ENCODE results near the gene SLIRP.
"Not testable (repeated sequence)": the region's sequence is repeated elsewhere in the genome, so short reads cannot be mapped to it uniquely, and the experiment has no call there.

Gene SLIRP

GRCh38 chr14:77722301-77722700 is 14.4 kb downstream of the SLIRP start:
- ChIA-PET CTCF (interaction anchor here (1.1 kb wide), 1 partner anchor 14 kb away, joined by 3 read pairs; the partner anchor contains the start of genes ALKBH1 and SLIRP), POLR2A (no interaction called here)
- no peak overlapping the region for H3K4me3 ChIP-seq (ENCODE audit: low read depth, low read length)
- no peak for TF ChIP-seq CTCF (IDR thresholded peaks at IDR 0.05; ENCODE audit: insufficient read depth, low read length, missing control alignments)
- DNase-seq (ENCODE audit: low read depth, low spot score) = no peak

- H3K4me3 ChIP-seq (ENCODE audit: low read depth, low read length) = no peak overlapping the region
- POLR2A ChIA-PET = no interaction called here
- DNase-seq (ENCODE audit: low read depth, low spot score) = no peak
- CTCF ChIA-PET = interaction anchor here (1.2 to 2.0 kb wide), 4 partner anchors 12 to 272 kb away, joined by 3 to 4 read pairs (median 4); partner anchors contain the start of genes ALKBH1 and SLIRP
- TF ChIP-seq CTCF (IDR thresholded peaks at IDR 0.05; ENCODE audit: insufficient read depth, low read length, missing control alignments) = no peak
Observed at GRCh38 chr14:77730976-77731497, 23.1 kb downstream of the SLIRP start.

- no peak for DNase-seq (ENCODE audit: low read depth, low spot score)
- ChIA-PET POLR2A (no interaction called here), CTCF (no interaction called here)
- no peak for TF ChIP-seq CTCF (IDR thresholded peaks at IDR 0.05; ENCODE audit: insufficient read depth, low read length, missing control alignments)
- H3K4me3 ChIP-seq (ENCODE audit: low read depth, low read length) = no peak overlapping the region
Observed at GRCh38 chr14:77738559-77739250, 30.8 kb downstream of the SLIRP start.

GRCh38 chr14:77741438-77741837 is 33.5 kb downstream of the SLIRP start:
- TF ChIP-seq CTCF (IDR thresholded peaks at IDR 0.05; ENCODE audit: insufficient read depth, low read length, missing control alignments) = no peak
- POLR2A ChIA-PET = no interaction called here
- H3K4me3 ChIP-seq (ENCODE audit: low read depth, low read length) = no peak overlapping the region
- no peak for DNase-seq (ENCODE audit: low read depth, low spot score)
- CTCF ChIA-PET = interaction anchor here (1.6 kb wide), 1 partner anchor 87 kb away, joined by 4 read pairs; no protein-coding TSS in a partner anchor

GRCh38 chr14:77746064-77746702 is 38.3 kb downstream of the SLIRP start:
- ChIA-PET POLR2A (no interaction called here), CTCF (no interaction called here)
- DNase-seq (ENCODE audit: low read depth, low spot score) = no peak
- no peak for TF ChIP-seq CTCF (IDR thresholded peaks at IDR 0.05; ENCODE audit: insufficient read depth, low read length, missing control alignments)
- H3K4me3 ChIP-seq (ENCODE audit: low read depth, low read length) = no peak overlapping the region

GRCh38 chr14:77747425-77747824 is 39.5 kb downstream of the SLIRP start:
- POLR2A ChIA-PET, CTCF ChIA-PET: not testable (repeated sequence)

More at GRCh38 chr14:77747425-77747824, 39.5 kb downstream of the SLIRP start:
- DNase-seq (ENCODE audit: low read depth, low spot score); H3K4me3 ChIP-seq (ENCODE audit: low read depth, low read length): not testable (repeated sequence)
